Liver (tissue), 3 donors: ENCODE measurements around the gene NIPBL.

ENCODE experiments used
- GABPA ChIP-seq, 2 donors: IDR thresholded peaks in 1 of 2; conservative IDR thresholded peaks in 1 of 2; 2 replicates each; pipeline ENCODE4 v1.6.1; 2016; ENCODE audit warnings: antibody characterized with exemption in 2 of 2, mild to moderate bottlenecking in 1 of 2, moderate library complexity in 1 of 2
- RAD21 ChIP-seq, 2 donors: IDR thresholded peaks; 2 replicates each; pipeline ENCODE4 v1.6.1; 2016; ENCODE audit warnings: antibody characterized with exemption in 2 of 2, mild to moderate bottlenecking in 2 of 2
- RXRA ChIP-seq, 2 donors: IDR thresholded peaks; 2 replicates each; pipeline ENCODE4 v1.6.1; 2017 to 2018; ENCODE audit warnings: antibody characterized with exemption in 2 of 2, mild to moderate bottlenecking in 1 of 2
- YY1 ChIP-seq: IDR thresholded peaks from 2 replicates; pipeline ENCODE4 v1.6.1; 2016; ENCODE audit warnings: antibody characterized with exemption, mild to moderate bottlenecking
- TF ChIP-seq, protein P1 (sequence below): fragments of 150-350 bp; IDR thresholded peaks from 2 replicates; pipeline ENCODE4 v1.5.1; 2017; ENCODE audit warnings: improper control_type of control experiment, low read depth, low read length; ENCODE audit not compliant: missing input control
- TF ChIP-seq, protein P2 (sequence below): IDR thresholded peaks from 2 replicates; pipeline ENCODE4 v1.6.1; 2016; ENCODE audit warnings: antibody characterized with exemption
- TF ChIP-seq, protein P3 (sequence below): IDR thresholded peaks from 2 replicates; pipeline ENCODE4 v1.6.1; 2016; ENCODE audit warnings: antibody characterized with exemption, mild to moderate bottlenecking
- donor health status: healthy.
- donor health status: healthy.

DNA sequence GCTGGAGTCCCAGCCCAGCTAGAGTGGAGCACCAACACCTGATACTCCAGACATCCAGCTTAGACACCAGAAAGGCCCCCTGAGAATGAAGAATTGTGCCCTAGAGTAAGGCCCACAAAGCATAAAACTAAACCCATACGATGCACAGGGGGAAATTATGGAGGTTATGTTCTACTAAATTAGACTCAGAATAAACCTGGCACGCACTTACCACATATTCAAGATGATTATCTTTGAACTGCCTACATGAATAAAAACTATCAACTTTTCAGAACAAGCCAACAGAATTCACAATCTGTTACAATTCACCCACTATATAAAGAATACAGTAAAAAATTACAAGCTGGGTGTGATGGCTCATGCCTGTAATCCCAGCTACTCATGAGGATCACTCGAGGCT is 204.1 kb downstream of the NIPBL start:
- TF ChIP-seq, protein P1, sequence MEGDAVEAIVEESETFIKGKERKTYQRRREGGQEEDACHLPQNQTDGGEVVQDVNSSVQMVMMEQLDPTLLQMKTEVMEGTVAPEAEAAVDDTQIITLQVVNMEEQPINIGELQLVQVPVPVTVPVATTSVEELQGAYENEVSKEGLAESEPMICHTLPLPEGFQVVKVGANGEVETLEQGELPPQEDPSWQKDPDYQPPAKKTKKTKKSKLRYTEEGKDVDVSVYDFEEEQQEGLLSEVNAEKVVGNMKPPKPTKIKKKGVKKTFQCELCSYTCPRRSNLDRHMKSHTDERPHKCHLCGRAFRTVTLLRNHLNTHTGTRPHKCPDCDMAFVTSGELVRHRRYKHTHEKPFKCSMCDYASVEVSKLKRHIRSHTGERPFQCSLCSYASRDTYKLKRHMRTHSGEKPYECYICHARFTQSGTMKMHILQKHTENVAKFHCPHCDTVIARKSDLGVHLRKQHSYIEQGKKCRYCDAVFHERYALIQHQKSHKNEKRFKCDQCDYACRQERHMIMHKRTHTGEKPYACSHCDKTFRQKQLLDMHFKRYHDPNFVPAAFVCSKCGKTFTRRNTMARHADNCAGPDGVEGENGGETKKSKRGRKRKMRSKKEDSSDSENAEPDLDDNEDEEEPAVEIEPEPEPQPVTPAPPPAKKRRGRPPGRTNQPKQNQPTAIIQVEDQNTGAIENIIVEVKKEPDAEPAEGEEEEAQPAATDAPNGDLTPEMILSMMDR = no peak
- TF ChIP-seq, protein P2, sequence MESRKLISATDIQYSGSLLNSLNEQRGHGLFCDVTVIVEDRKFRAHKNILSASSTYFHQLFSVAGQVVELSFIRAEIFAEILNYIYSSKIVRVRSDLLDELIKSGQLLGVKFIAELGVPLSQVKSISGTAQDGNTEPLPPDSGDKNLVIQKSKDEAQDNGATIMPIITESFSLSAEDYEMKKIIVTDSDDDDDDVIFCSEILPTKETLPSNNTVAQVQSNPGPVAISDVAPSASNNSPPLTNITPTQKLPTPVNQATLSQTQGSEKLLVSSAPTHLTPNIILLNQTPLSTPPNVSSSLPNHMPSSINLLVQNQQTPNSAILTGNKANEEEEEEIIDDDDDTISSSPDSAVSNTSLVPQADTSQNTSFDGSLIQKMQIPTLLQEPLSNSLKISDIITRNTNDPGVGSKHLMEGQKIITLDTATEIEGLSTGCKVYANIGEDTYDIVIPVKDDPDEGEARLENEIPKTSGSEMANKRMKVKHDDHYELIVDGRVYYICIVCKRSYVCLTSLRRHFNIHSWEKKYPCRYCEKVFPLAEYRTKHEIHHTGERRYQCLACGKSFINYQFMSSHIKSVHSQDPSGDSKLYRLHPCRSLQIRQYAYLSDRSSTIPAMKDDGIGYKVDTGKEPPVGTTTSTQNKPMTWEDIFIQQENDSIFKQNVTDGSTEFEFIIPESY = no peak
- TF ChIP-seq, protein P3, sequence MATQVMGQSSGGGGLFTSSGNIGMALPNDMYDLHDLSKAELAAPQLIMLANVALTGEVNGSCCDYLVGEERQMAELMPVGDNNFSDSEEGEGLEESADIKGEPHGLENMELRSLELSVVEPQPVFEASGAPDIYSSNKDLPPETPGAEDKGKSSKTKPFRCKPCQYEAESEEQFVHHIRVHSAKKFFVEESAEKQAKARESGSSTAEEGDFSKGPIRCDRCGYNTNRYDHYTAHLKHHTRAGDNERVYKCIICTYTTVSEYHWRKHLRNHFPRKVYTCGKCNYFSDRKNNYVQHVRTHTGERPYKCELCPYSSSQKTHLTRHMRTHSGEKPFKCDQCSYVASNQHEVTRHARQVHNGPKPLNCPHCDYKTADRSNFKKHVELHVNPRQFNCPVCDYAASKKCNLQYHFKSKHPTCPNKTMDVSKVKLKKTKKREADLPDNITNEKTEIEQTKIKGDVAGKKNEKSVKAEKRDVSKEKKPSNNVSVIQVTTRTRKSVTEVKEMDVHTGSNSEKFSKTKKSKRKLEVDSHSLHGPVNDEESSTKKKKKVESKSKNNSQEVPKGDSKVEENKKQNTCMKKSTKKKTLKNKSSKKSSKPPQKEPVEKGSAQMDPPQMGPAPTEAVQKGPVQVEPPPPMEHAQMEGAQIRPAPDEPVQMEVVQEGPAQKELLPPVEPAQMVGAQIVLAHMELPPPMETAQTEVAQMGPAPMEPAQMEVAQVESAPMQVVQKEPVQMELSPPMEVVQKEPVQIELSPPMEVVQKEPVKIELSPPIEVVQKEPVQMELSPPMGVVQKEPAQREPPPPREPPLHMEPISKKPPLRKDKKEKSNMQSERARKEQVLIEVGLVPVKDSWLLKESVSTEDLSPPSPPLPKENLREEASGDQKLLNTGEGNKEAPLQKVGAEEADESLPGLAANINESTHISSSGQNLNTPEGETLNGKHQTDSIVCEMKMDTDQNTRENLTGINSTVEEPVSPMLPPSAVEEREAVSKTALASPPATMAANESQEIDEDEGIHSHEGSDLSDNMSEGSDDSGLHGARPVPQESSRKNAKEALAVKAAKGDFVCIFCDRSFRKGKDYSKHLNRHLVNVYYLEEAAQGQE = no peak
- TF ChIP-seq RAD21 (IDR thresholded peaks at IDR 0.05) (no peak), YY1 (no peak), RXRA (IDR thresholded peaks at IDR 0.05) (no peak), GABPA (IDR thresholded peaks at IDR 0.05 in 1 of 2, conservative IDR thresholded peaks at IDR 0.05 in 1 of 2) (no peak)
